MM.1S (cell line): ENCODE measurements around the gene PDE3B.

Source experiments
- DNase-seq: peaks from one replicate; pipeline ENCODE4 v3.0.0-alpha.2; 2015
- H2AFZ ChIP-seq: fragments of 300-600 bp; sonication (generic); 2 replicates; pipeline ENCODE4 v1.6.0; 2016; ENCODE audit warnings: antibody characterized with exemption, low read length
- H3F3A ChIP-seq: fragments of 300-600 bp; sonication (generic); 2 replicates; pipeline ENCODE4 v1.6.1; 2016; ENCODE audit warnings: mild to moderate bottlenecking, antibody characterized with exemption, low read length, moderate library complexity, mixed read lengths; ENCODE audit not compliant: insufficient read depth
- H3K27ac ChIP-seq: fragments of 300-600 bp; sonication (generic); 2 replicates; pipeline ENCODE4 v1.5.1; 2016; ENCODE audit warnings: mild to moderate bottlenecking, low read length
- H3K27me3 ChIP-seq: fragments of 300-600 bp; sonication (generic); replicated peaks from 2 replicates; pipeline ENCODE4 v1.6.0; 2016; ENCODE audit warnings: low read length; ENCODE audit not compliant: insufficient read depth
- H3K36me3 ChIP-seq: fragments of 300-600 bp; sonication (generic); replicated peaks from 2 replicates; pipeline ENCODE4 v1.6.1; 2016; ENCODE audit warnings: mild to moderate bottlenecking, low read length, mixed read lengths; ENCODE audit not compliant: insufficient read depth
- H3K4me1 ChIP-seq: fragments of 300-600 bp; sonication (generic); 2 replicates; pipeline ENCODE4 v1.6.1; 2016; ENCODE audit warnings: low read length, mixed read lengths
- H3K4me2 ChIP-seq: fragments of 300-600 bp; sonication (generic); 2 replicates; pipeline ENCODE4 v1.6.0; 2016; ENCODE audit warnings: low read depth, low read length
- H3K4me3 ChIP-seq: fragments of 300-600 bp; sonication (generic); 2 replicates; pipeline ENCODE4 v1.5.1; 2016; ENCODE audit warnings: low read length, mixed read lengths
- H3K79me2 ChIP-seq: fragments of 300-600 bp; sonication (generic); 2 replicates; pipeline ENCODE4 v1.6.1; 2016; ENCODE audit warnings: mixed run types, low read length, mixed read lengths
- H3K9ac ChIP-seq: fragments of 300-600 bp; sonication (generic); 2 replicates; pipeline ENCODE4 v1.6.1; 2016; ENCODE audit warnings: low read length, mixed read lengths
- H3K9me2 ChIP-seq: fragments of 300-600 bp; sonication (generic); replicated peaks from 2 replicates; pipeline ENCODE4 v1.6.1; 2016; ENCODE audit warnings: mild to moderate bottlenecking, low read length, mixed read lengths; ENCODE audit not compliant: insufficient read depth
- H3K9me3 ChIP-seq: fragments of 300-600 bp; sonication (generic); replicated peaks from 2 replicates; pipeline ENCODE4 v1.6.1; 2016; ENCODE audit warnings: mild to moderate bottlenecking, low read length, mixed read lengths; ENCODE audit not compliant: insufficient read depth
- H4K20me1 ChIP-seq: fragments of 300-600 bp; sonication (generic); 2 replicates; pipeline ENCODE4 v1.6.1; 2016; ENCODE audit warnings: mild to moderate bottlenecking, low read length, moderate library complexity, mixed read lengths; ENCODE audit not compliant: insufficient read depth
- CTCF ChIP-seq: fragments of 300-600 bp; sonication (generic); IDR thresholded peaks from 2 replicates; pipeline ENCODE4 v1.5.1; 2016; ENCODE audit warnings: antibody characterized with exemption, low read length, mixed read lengths
- EZH2 ChIP-seq: fragments of 300-600 bp; sonication (generic); optimal IDR thresholded peaks from 2 replicates; pipeline ENCODE3; 2017; ENCODE audit warnings: low read depth, mild to moderate bottlenecking, antibody characterized with exemption, low read length, mixed read lengths
- EZH2phosphoT487 ChIP-seq: fragments of 300-600 bp; sonication (generic); IDR thresholded peaks from 2 replicates; pipeline ENCODE4 v1.6.1; 2018; ENCODE audit warnings: antibody characterized with exemption, low read length

PDE3B gene

DNA sequence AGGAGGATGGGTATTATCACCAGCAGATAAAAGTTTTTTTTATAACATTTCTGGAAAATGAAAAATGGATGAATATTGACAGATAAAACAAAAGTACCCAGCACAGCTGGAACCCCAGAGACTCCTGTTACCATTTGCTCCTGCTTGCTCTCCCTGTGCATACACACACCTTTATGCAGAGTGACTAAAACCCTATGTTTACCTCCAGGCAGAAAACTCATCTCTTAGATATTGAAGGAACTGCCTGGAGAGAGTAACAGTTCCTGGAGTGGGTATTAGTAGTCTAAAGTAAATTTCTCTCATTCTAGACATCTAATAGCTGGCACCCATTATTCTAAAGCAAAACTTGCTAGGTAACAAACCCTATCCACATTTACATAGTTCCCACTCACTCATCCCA is 210.5 kb downstream of the PDE3B start:
- H3K4me3 ChIP-seq = no peak overlapping the region
- no peak overlapping the region for H3K9ac ChIP-seq
- no peak overlapping the region for H3K27ac ChIP-seq
- H2AFZ ChIP-seq = no peak overlapping the region
- H3K4me1 ChIP-seq = no peaks in the 10 kb centered on the region
- no peaks in the 10 kb centered on the region for H3K9me2 ChIP-seq
- H3K9me3 ChIP-seq = no peaks in the 10 kb centered on the region
- no peaks in the 10 kb centered on the region for H3K36me3 ChIP-seq
- H3K27me3 ChIP-seq = no peaks in the 10 kb centered on the region
- H3K4me2 ChIP-seq = no peak overlapping the region
- DNase-seq = no peak
- H4K20me1 ChIP-seq = no peaks in the 10 kb centered on the region
- no peaks in the 10 kb centered on the region for H3F3A ChIP-seq
- TF ChIP-seq EZH2phosphoT487 = no peak
- TF ChIP-seq EZH2 = no peak
- TF ChIP-seq CTCF = no peak
- H3K79me2 ChIP-seq = no peaks in the 10 kb centered on the region

GRCh38 chr11:14855890-14856289 is 212.3 kb downstream of the PDE3B start:
- H3K27ac ChIP-seq = no peak overlapping the region
- H3K9ac ChIP-seq = no peak overlapping the region
- H3K4me3 ChIP-seq = no peak overlapping the region
- H3K36me3 ChIP-seq = no peaks in the 10 kb centered on the region
- no peaks in the 10 kb centered on the region for H3K9me2 ChIP-seq
- H2AFZ ChIP-seq = no peak overlapping the region
- no peak for DNase-seq
- H3K4me1 ChIP-seq = no peaks in the 10 kb centered on the region
- no peak overlapping the region for H3K4me2 ChIP-seq
- no peaks in the 10 kb centered on the region for H3K9me3 ChIP-seq
- H4K20me1 ChIP-seq = no peaks in the 10 kb centered on the region
- no peaks in the 10 kb centered on the region for H3F3A ChIP-seq
- no peak for TF ChIP-seq EZH2
- TF ChIP-seq EZH2phosphoT487 = no peak
- TF ChIP-seq CTCF = no peak
- H3K27me3 ChIP-seq = no peaks in the 10 kb centered on the region
- no peaks in the 10 kb centered on the region for H3K79me2 ChIP-seq

DNA sequence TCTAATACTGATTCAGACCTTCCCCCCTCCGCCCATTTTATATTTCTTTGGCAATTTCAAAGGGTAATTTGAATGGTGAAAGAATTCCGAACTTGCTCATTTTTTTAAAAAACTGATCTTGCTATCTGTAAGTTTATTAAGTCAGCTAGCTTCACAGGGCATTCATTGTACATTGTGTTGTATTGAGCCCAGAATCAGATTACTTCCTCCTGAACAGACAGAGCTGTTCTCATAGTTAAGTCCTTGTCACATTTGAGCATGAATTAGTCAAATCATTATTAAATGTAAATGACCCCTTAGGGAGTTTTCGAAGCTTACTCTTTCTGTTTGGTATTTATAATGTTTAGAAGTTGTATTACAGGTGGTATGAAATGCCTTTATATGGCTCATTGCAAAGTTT is 214.0 kb downstream of the PDE3B start:
- no peak for DNase-seq
- H3K27ac ChIP-seq = no peak overlapping the region

More for the DNA sequence above, 214.0 kb downstream of the PDE3B start:
- Histone ChIP-seq H3K79me2 (no peaks in the 10 kb centered on the region), H3K9ac (no peak overlapping the region), H3K4me1 (no peaks in the 10 kb centered on the region), H3K9me2 (no peaks in the 10 kb centered on the region), H3K4me3 (no peak overlapping the region), H4K20me1 (no peaks in the 10 kb centered on the region), H3K4me2 (no peak overlapping the region), H3K36me3 (no peaks in the 10 kb centered on the region), H3F3A (no peaks in the 10 kb centered on the region), H3K9me3 (no peaks in the 10 kb centered on the region), H2AFZ (no peak overlapping the region), H3K27me3 (no peaks in the 10 kb centered on the region)
- TF ChIP-seq EZH2phosphoT487 = no peak
- no peak for TF ChIP-seq EZH2
- no peak for TF ChIP-seq CTCF
